Measurements from ENCODE around the gene UBASH3A. TPM values are rescaled to one million over a fixed set of nuclear protein-coding genes. Genes with fewer than 3 reads are reported as not detected.

UBASH3A gene
- polyA plus RNA-seq, 1 of the 3 experiments (the other 2 are of a cell fraction), result not detected

DNA sequence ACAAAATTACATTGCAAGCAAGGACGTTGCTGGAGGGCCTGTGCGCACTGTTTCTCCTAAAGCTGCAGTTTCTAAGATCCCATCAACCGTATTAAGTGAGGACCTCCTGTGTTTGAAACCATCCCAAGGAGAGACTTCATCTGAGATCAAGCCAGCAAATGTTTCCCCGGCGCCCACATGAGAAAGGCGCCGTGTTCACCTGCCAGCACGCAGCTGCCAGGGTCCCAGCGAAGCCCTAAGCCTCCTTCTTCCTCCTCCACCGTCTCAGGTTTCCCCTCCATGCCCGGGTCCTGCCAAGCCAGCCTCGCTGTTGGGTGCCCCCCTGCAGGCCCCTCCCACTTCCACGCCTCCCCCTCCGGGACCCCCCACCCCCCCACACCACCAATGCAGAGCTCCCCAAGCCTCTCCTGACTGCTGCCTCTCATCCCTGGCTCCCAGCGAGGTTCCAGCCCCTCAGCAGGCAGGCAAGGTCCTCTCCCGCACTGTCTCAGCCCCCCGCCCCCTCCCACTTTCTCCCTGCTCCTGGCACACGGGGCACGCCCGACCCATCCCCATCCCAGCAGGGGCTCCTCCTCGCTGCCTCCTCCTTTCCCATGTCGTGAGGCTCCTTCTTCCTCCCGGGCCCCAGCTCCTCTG is 28.7 kb upstream of the UBASH3A start (continued):
- no peak for TF ChIP-seq MEF2A (IDR thresholded peaks at IDR 0.05; ENCODE audit: borderline replicate concordance, low read depth)
- TF ChIP-seq, protein P1, sequence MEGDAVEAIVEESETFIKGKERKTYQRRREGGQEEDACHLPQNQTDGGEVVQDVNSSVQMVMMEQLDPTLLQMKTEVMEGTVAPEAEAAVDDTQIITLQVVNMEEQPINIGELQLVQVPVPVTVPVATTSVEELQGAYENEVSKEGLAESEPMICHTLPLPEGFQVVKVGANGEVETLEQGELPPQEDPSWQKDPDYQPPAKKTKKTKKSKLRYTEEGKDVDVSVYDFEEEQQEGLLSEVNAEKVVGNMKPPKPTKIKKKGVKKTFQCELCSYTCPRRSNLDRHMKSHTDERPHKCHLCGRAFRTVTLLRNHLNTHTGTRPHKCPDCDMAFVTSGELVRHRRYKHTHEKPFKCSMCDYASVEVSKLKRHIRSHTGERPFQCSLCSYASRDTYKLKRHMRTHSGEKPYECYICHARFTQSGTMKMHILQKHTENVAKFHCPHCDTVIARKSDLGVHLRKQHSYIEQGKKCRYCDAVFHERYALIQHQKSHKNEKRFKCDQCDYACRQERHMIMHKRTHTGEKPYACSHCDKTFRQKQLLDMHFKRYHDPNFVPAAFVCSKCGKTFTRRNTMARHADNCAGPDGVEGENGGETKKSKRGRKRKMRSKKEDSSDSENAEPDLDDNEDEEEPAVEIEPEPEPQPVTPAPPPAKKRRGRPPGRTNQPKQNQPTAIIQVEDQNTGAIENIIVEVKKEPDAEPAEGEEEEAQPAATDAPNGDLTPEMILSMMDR (IDR thresholded peaks at IDR 0.05), result no peak
- TF ChIP-seq, protein P2, sequence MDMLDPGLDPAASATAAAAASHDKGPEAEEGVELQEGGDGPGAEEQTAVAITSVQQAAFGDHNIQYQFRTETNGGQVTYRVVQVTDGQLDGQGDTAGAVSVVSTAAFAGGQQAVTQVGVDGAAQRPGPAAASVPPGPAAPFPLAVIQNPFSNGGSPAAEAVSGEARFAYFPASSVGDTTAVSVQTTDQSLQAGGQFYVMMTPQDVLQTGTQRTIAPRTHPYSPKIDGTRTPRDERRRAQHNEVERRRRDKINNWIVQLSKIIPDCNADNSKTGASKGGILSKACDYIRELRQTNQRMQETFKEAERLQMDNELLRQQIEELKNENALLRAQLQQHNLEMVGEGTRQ (IDR thresholded peaks at IDR 0.05; ENCODE audit: borderline replicate concordance, low read depth, low read length), result no peak

DNA sequence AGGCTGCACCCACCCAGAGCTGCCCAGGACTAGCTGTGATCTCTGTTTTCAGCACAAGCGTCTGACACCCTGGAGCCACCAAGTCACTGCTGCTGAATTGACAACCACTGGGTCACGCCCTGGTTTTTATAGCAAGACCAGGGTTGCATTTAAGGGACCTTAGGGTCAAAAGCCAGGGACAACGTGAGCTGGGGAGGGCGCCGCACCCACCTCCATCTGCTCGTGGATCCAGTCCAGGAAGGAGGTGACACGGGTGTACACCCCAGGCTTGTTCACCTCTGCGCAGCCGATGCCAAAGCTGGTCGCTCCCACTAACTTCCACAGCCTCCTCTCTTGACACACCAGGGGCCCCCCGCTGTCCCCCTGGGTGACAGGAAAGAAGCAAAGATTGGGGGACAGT is 28.2 kb upstream of the UBASH3A start:
- no peaks in the 10 kb centered on the region for H3K79me2 ChIP-seq (ENCODE audit: insufficient read depth)
- H3K36me3 ChIP-seq (replicated peaks in 1 of 2; ENCODE audit: control insufficient read depth in 1 of 2, insufficient read depth in 2 of 2, low read length in 1 of 2), result no peaks in the 10 kb centered on the region
- 67% methylated on average over 7 of the region's 11 CpGs for WGBS (ENCODE audit: low lambda C conversion rate)
- CTCF ChIA-PET, result no interaction called here
- no peaks in the 10 kb centered on the region for H3F3A ChIP-seq (replicated peaks; ENCODE audit: insufficient read depth)
- no peak overlapping the region for H3K4me2 ChIP-seq
- no peaks in the 10 kb centered on the region for H4K20me1 ChIP-seq (ENCODE audit: insufficient read depth)
- no peak overlapping the region for H2AFZ ChIP-seq (ENCODE audit: low read depth)
- no peak overlapping the region for H3K27ac ChIP-seq (ENCODE audit: low read depth in 2 of 2, low read length in 1 of 2)
- DNase-seq, result no peak
- H3K9me3 ChIP-seq, result no peaks in the 10 kb centered on the region
- no peak overlapping the region for H3K9ac ChIP-seq
- no peaks in the 10 kb centered on the region for H3K4me1 ChIP-seq (ENCODE audit: control insufficient read depth in 1 of 2, insufficient read depth in 2 of 2, low read depth in 1 of 2, low read length in 1 of 2)
- TF ChIP-seq SIN3A (IDR thresholded peaks at IDR 0.05; ENCODE audit: borderline replicate concordance, low read depth, low read length), result no peak
- TF ChIP-seq POLR2AphosphoS5 (IDR thresholded peaks at IDR 0.05; ENCODE audit: low read depth, low read length), result no peak
- TF ChIP-seq, protein P3, sequence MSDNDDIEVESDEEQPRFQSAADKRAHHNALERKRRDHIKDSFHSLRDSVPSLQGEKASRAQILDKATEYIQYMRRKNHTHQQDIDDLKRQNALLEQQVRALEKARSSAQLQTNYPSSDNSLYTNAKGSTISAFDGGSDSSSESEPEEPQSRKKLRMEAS (IDR thresholded peaks at IDR 0.05; ENCODE audit: low read depth), result no peak
- no peak for TF ChIP-seq ELF1 (IDR thresholded peaks at IDR 0.05)
- TF ChIP-seq RAD21 (IDR thresholded peaks at IDR 0.05; ENCODE audit: low read length), result no peak
- no peak for TF ChIP-seq RXRA (IDR thresholded peaks at IDR 0.05; ENCODE audit: borderline replicate concordance, low read depth)
- TF ChIP-seq, protein P4, sequence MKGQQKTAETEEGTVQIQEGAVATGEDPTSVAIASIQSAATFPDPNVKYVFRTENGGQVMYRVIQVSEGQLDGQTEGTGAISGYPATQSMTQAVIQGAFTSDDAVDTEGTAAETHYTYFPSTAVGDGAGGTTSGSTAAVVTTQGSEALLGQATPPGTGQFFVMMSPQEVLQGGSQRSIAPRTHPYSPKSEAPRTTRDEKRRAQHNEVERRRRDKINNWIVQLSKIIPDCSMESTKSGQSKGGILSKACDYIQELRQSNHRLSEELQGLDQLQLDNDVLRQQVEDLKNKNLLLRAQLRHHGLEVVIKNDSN (IDR thresholded peaks at IDR 0.05; ENCODE audit: borderline replicate concordance, low read depth), result no peak
- no peak for TF ChIP-seq TAF1 (IDR thresholded peaks at IDR 0.05; ENCODE audit: borderline replicate concordance, low read depth, low read length)
- TF ChIP-seq, protein P5, sequence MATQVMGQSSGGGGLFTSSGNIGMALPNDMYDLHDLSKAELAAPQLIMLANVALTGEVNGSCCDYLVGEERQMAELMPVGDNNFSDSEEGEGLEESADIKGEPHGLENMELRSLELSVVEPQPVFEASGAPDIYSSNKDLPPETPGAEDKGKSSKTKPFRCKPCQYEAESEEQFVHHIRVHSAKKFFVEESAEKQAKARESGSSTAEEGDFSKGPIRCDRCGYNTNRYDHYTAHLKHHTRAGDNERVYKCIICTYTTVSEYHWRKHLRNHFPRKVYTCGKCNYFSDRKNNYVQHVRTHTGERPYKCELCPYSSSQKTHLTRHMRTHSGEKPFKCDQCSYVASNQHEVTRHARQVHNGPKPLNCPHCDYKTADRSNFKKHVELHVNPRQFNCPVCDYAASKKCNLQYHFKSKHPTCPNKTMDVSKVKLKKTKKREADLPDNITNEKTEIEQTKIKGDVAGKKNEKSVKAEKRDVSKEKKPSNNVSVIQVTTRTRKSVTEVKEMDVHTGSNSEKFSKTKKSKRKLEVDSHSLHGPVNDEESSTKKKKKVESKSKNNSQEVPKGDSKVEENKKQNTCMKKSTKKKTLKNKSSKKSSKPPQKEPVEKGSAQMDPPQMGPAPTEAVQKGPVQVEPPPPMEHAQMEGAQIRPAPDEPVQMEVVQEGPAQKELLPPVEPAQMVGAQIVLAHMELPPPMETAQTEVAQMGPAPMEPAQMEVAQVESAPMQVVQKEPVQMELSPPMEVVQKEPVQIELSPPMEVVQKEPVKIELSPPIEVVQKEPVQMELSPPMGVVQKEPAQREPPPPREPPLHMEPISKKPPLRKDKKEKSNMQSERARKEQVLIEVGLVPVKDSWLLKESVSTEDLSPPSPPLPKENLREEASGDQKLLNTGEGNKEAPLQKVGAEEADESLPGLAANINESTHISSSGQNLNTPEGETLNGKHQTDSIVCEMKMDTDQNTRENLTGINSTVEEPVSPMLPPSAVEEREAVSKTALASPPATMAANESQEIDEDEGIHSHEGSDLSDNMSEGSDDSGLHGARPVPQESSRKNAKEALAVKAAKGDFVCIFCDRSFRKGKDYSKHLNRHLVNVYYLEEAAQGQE (IDR thresholded peaks at IDR 0.05; ENCODE audit: low read depth, low read length), result no peak
- TF ChIP-seq, protein P6, sequence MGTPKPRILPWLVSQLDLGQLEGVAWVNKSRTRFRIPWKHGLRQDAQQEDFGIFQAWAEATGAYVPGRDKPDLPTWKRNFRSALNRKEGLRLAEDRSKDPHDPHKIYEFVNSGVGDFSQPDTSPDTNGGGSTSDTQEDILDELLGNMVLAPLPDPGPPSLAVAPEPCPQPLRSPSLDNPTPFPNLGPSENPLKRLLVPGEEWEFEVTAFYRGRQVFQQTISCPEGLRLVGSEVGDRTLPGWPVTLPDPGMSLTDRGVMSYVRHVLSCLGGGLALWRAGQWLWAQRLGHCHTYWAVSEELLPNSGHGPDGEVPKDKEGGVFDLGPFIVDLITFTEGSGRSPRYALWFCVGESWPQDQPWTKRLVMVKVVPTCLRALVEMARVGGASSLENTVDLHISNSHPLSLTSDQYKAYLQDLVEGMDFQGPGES (IDR thresholded peaks at IDR 0.05; ENCODE audit: low read depth, low read length), result no peak
- no peak for TF ChIP-seq NFIC (IDR thresholded peaks at IDR 0.05; ENCODE audit: borderline replicate concordance)
- TF ChIP-seq EZH2phosphoT487 (IDR thresholded peaks at IDR 0.05; ENCODE audit: borderline replicate concordance, low read depth), result no peak
- no peak for TF ChIP-seq CHD2 (IDR thresholded peaks at IDR 0.05; ENCODE audit: low read length, partially characterized antibody)
- no peak for TF ChIP-seq JUND (IDR thresholded peaks at IDR 0.05)
- TF ChIP-seq YY1 (IDR thresholded peaks at IDR 0.05; ENCODE audit: low read depth), result no peak
- TF ChIP-seq RFX5 (IDR thresholded peaks at IDR 0.05; ENCODE audit: low read length), result no peak
- no peak for TF ChIP-seq FOXJ3 (CRISPR knock-in tag; IDR thresholded peaks at IDR 0.05)
- no peak for TF ChIP-seq FOSL2 (IDR thresholded peaks at IDR 0.05; ENCODE audit: borderline replicate concordance, low read depth)
- TF ChIP-seq FOXM1 (IDR thresholded peaks at IDR 0.05; ENCODE audit: low read depth), result no peak
- TF ChIP-seq GABPA (IDR thresholded peaks at IDR 0.05; ENCODE audit: low read depth), result no peak
- H3K27me3 ChIP-seq (ENCODE audit: insufficient read depth), result no peaks in the 10 kb centered on the region
- POLR2A ChIA-PET, result no interaction called here
- no peaks in the 10 kb centered on the region for H3K9me2 ChIP-seq
- H3K4me3 ChIP-seq (ENCODE audit: low read depth in 2 of 2, low read length in 1 of 2), result no peak overlapping the region
